HepG2 (cell line): ENCODE data around the gene THSD4.

ENCODE experiments used
- CTCF ChIP-seq: sonication (generic); formaldehyde crosslinking; IDR thresholded peaks from 2 replicates; pipeline ENCODE4 v1.5.0; 2020; ENCODE audit warnings: mild to moderate bottlenecking, missing genetic modification reagents, moderate library complexity
- ETV6 ChIP-seq: sonication (generic); formaldehyde crosslinking; conservative IDR thresholded peaks from 2 replicates; pipeline ENCODE4 v1.4.0; 2020; ENCODE audit warnings: missing genetic modification reagents
- GPN1 ChIP-seq: sonication (generic); formaldehyde crosslinking; IDR thresholded peaks from 2 replicates; pipeline ENCODE4 v1.5.1; 2020; ENCODE audit warnings: missing genetic modification reagents, borderline replicate concordance
- KAT8 ChIP-seq: IDR thresholded peaks from 2 replicates; pipeline ENCODE4 v1.6.1; 2016; ENCODE audit warnings: missing genetic modification reagents, missing compliant biosample characterization
- NR2F6 ChIP-seq, 2 experiments: IDR thresholded peaks; 2 replicates each; pipeline ENCODE4 v1.6.1; 2016; ENCODE audit warnings: antibody characterized with exemption in 1 of 2, mild to moderate bottlenecking in 1 of 2
- NR3C1 ChIP-seq: sonication (generic); formaldehyde crosslinking; IDR thresholded peaks from 2 replicates; pipeline ENCODE4 v1.4.0; 2020; ENCODE audit warnings: missing genetic modification reagents
- SALL2 ChIP-seq: sonication (generic); formaldehyde crosslinking; IDR thresholded peaks from 2 replicates; pipeline ENCODE4 v1.8.1; 2023; ENCODE audit warnings: mild to moderate bottlenecking, missing genetic modification reagents, inconsistent platforms
- SATB2 ChIP-seq: sonication (generic); formaldehyde crosslinking; IDR thresholded peaks from 2 replicates; pipeline ENCODE4 v1.5.0; 2020; ENCODE audit warnings: missing genetic modification reagents
- XRCC5 ChIP-seq: fragments of 200-400 bp; formaldehyde crosslinking; optimal IDR thresholded peaks from 2 replicates; pipeline ENCODE3; 2017; ENCODE audit warnings: mild to moderate bottlenecking, low read length

- TF ChIP-seq NR2F6 (IDR thresholded peaks at IDR 0.05): no peak
- TF ChIP-seq NR2F6 (CRISPR knock-in tag; IDR thresholded peaks at IDR 0.05): no peak
- no peak for TF ChIP-seq CTCF (CRISPR knock-in tag)
- TF ChIP-seq NR3C1: no peak
- TF ChIP-seq SALL2 (CRISPR knock-in tag): no peak
- TF ChIP-seq ETV6: no peak
- no peak for TF ChIP-seq KAT8
- no peak for TF ChIP-seq XRCC5
- TF ChIP-seq GPN1 (CRISPR knock-in tag): no peak
- no peak for TF ChIP-seq SATB2 (CRISPR knock-in tag)
Observed at GRCh38 chr15:71380345-71380744, 265.1 kb downstream of the THSD4 start.
